HepG2 (cell line): ENCODE results near the gene RNF114. TPM values are rescaled to one million over a fixed set of nuclear protein-coding genes. Genes with fewer than 3 reads are reported as not detected.

ENCODE experiments used
- polyA plus RNA-seq, 8 experiments: library from polyadenylated mRNA; depleted of rRNA in 3 of 8; stranded (reverse) in 7 of 8; unstranded in 1 of 8; fragments of >200 nt; fragmentation: Illumina TruSeq in 4 of 8; extraction: Trizol in 4 of 8; gene quantifications; 2 replicates each; pipeline versions ENCODE4 v1.2.1 to v1.2.3, GENCODE V29; 2011 to 2016; ENCODE audit warnings: low read depth in 4 of 8, missing spikeins in 1 of 8, mixed read lengths in 1 of 8; ENCODE audit not compliant: insufficient read depth in 1 of 8
- small RNA-seq, 3 experiments: library from RNA; depleted of rRNA; stranded (forward); fragments of <200 nt; gene quantifications; one replicate each; pipeline ENCODE3, GENCODE V24; 2012; ENCODE audit warnings: low read depth in 2 of 3, low replicate concordance in 1 of 3; ENCODE audit not compliant: insufficient read length in 3 of 3, insufficient read depth in 2 of 3
- total RNA-seq, 5 experiments: library from RNA; depleted of rRNA; stranded (reverse); fragments of >200 nt; fragmentation: Illumina TruSeq; extraction: Trizol; gene quantifications; 2 replicates each; pipeline ENCODE4 v1.2.3, GENCODE V29; 2016; ENCODE audit warnings: low read depth in 1 of 5

The RNF114 gene
- total and polyA plus RNA-seq, 2 of the 13 experiments (the other 11 are each of a cell fraction or from before 2014, with no cell fraction given) = 119 to 126 TPM

Small RNA genes within 50 kb of the gene (small RNA-seq; reads per million reads assigned to genes)
- gene RF00017 = 0 reads per million in 3 experiments
- gene RF00019 = 0 reads per million in 3 experiments
- gene RNU6-147P = 0 reads per million in 3 experiments

Other genes starting within 250 kb of the RNF114 start
- 26.7 and 30.9 TPM in 2 replicates for gene B4GALT5, start 222.5 kb upstream of the RNF114 start, total RNA-seq (2016; rRNA removed; fragmentation: Illumina TruSeq; extraction: Trizol)
- 27.3 and 29.3 TPM in 2 replicates for gene B4GALT5, start 222.5 kb upstream of the RNF114 start, polyA plus RNA-seq (2011; rRNA removed)
- 2.6 and 7.4 TPM in 2 replicates for gene SLC9A8, start 123.6 kb upstream of the RNF114 start, total RNA-seq (2016; rRNA removed; fragmentation: Illumina TruSeq; extraction: Trizol)
- gene SLC9A8, start 123.6 kb upstream of the RNF114 start, polyA plus RNA-seq (2011; rRNA removed) = 4.1 and 4.7 TPM in 2 replicates
- gene SPATA2, start 20.9 kb upstream of the RNF114 start, total RNA-seq (2016; rRNA removed; fragmentation: Illumina TruSeq; extraction: Trizol) = 3.2 and 4.3 TPM in 2 replicates
- gene SPATA2, start 20.9 kb upstream of the RNF114 start, polyA plus RNA-seq (2011; rRNA removed) = 8.7 and 9.5 TPM in 2 replicates
- gene SNAI1, start 46.6 kb downstream of the RNF114 start, total RNA-seq (2016; rRNA removed; fragmentation: Illumina TruSeq; extraction: Trizol) = 1.3 and 1.4 TPM in 2 replicates
- gene SNAI1, start 46.6 kb downstream of the RNF114 start, polyA plus RNA-seq (2011; rRNA removed) = 1.3 and 1.5 TPM in 2 replicates
- gene UBE2V1, start 176.8 kb downstream of the RNF114 start, total RNA-seq (2016; rRNA removed; fragmentation: Illumina TruSeq; extraction: Trizol) = 81.3 and 85.1 TPM in 2 replicates
- gene UBE2V1, start 176.8 kb downstream of the RNF114 start, polyA plus RNA-seq (2011; rRNA removed) = 102 and 132 TPM in 2 replicates
- 21.4 and 30.5 TPM in 2 replicates for gene PEDS1, start 217.3 kb downstream of the RNF114 start, total RNA-seq (2016; rRNA removed; fragmentation: Illumina TruSeq; extraction: Trizol)
- gene PEDS1, start 217.3 kb downstream of the RNF114 start, polyA plus RNA-seq (2011; rRNA removed) = 93.9 and 105 TPM in 2 replicates